ENCODE results near the gene NNAT.

The NNAT gene

GRCh38 chr20:37558306-37558705, 37.3 kb downstream of the NNAT start:
- DNase-seq (ENCODE audit: low read depth): no peak
- no peak overlapping the region for H3K4me3 ChIP-seq (replicated peaks; ENCODE audit: low read depth, low read length)
- TF ChIP-seq CTCF (IDR thresholded peaks at IDR 0.05; ENCODE audit: low read length, missing control alignments): no peak

GRCh38 chr20:37558779-37559178, 37.7 kb downstream of the NNAT start:
- TF ChIP-seq CTCF (IDR thresholded peaks at IDR 0.05; ENCODE audit: low read length, missing control alignments): no peak
- H3K4me3 ChIP-seq (replicated peaks; ENCODE audit: low read depth, low read length): no peak overlapping the region
- DNase-seq (ENCODE audit: low read depth): no peak

DNA sequence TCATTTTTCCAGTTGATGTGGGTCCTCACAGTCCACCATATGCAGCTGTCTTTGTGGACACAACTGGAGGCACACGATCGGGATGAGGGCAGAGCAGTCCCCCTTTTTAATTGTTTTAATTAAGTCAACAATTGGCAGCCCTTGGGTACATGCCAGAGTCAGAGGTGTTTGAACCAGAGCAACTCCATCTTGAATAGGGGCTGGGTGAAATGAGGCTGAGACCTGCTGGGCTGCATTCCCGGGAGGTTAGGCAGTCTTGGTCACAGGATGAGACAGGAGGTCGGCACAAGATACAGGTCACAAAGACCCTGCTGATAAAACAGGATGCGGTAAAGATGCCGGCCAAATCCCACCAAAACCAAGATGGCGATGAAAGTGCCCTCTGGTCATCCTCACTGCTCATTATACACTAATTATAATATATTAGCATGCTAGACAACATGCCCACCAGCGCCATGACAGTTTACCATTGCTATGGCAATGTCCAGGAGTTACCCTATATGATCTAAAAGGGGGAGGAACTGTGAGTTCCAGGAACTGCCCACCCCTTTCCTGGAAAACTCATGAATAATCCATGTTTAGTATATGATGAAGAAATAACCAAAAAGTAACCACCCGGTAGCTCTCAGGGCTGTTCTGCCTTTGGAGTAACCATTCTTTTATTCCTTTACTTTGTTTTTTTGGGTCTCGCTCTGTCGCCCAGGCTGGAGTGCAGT, 38.4 kb downstream of the NNAT start:
- no peak for TF ChIP-seq CTCF (IDR thresholded peaks at IDR 0.05; ENCODE audit: low read length, missing control alignments)
- no peak for DNase-seq (ENCODE audit: low read depth)

GRCh38 chr20:37560629-37561028, 39.6 kb downstream of the NNAT start:
- no peak for TF ChIP-seq CTCF (IDR thresholded peaks at IDR 0.05; ENCODE audit: low read length, missing control alignments)
- no peak for DNase-seq (ENCODE audit: low read depth)
- H3K4me3 ChIP-seq (replicated peaks; ENCODE audit: low read depth, low read length): no peak overlapping the region

More for the DNA sequence above, 38.4 kb downstream of the NNAT start:
- no peak overlapping the region for H3K4me3 ChIP-seq (replicated peaks; ENCODE audit: low read depth, low read length)

DNA sequence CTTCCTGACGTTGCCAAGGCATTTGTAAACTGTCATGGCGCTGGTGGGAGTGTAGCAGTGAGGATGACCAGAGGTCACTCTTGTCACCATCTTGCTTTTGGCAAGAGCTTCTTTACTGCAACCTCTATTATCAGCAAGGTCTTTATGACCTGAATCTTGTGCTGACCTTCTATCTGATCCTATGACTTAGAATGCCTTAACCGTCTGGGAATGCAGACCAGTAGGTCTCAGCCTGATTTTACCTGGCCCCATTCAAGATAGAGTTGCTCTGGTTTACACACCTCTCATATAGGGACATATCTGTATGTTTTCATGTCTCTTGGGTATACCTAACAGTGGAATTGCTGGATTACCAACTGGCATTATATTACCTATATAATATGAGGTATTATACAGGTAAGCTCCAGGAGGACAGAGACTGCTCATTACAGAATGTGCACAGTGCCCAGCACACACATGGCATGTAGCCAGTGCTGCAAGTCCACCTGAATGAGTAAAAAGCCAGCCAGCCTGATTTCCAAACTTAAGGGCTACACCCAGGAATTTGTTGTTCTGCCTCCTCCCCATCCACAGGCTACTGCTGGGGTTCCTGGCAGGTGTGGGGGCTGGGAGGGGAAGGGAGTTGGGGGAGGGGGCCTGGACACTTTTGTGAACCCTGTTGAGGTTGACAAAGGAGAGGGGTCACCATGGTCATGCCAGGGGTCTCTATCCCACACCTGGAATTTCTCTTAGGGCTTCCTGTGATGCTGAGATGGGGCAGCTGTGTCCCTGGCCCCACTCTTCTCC, 41.8 kb downstream of the NNAT start:
- no peak overlapping the region for H3K4me3 ChIP-seq (replicated peaks; ENCODE audit: low read depth, low read length)
- no peak for TF ChIP-seq CTCF (IDR thresholded peaks at IDR 0.05; ENCODE audit: low read length, missing control alignments)
- DNase-seq (ENCODE audit: low read depth): no peak

- no peak for DNase-seq (ENCODE audit: low read depth)
- H3K4me3 ChIP-seq (replicated peaks; ENCODE audit: low read depth, low read length): no peak overlapping the region
- no peak for TF ChIP-seq CTCF (IDR thresholded peaks at IDR 0.05; ENCODE audit: low read length, missing control alignments)
These were observed 43.0 kb downstream of the NNAT start for GRCh38 chr20:37564016-37564387.
